ENCODE data around the gene OOSP4B.

- TF ChIP-seq, protein P1, sequence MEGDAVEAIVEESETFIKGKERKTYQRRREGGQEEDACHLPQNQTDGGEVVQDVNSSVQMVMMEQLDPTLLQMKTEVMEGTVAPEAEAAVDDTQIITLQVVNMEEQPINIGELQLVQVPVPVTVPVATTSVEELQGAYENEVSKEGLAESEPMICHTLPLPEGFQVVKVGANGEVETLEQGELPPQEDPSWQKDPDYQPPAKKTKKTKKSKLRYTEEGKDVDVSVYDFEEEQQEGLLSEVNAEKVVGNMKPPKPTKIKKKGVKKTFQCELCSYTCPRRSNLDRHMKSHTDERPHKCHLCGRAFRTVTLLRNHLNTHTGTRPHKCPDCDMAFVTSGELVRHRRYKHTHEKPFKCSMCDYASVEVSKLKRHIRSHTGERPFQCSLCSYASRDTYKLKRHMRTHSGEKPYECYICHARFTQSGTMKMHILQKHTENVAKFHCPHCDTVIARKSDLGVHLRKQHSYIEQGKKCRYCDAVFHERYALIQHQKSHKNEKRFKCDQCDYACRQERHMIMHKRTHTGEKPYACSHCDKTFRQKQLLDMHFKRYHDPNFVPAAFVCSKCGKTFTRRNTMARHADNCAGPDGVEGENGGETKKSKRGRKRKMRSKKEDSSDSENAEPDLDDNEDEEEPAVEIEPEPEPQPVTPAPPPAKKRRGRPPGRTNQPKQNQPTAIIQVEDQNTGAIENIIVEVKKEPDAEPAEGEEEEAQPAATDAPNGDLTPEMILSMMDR (IDR thresholded peaks at IDR 0.05; ENCODE audit: low read length): no peak
- no peak for TF ChIP-seq EZH2phosphoT487 (IDR thresholded peaks at IDR 0.05; ENCODE audit: low read length)
- no peak for TF ChIP-seq EZH2 (optimal IDR thresholded peaks at IDR 0.05; ENCODE audit: low read depth, low read length)
Observed at GRCh38 chr11:60069450-60069849, 52.5 kb downstream of the OOSP4B start.

Data from MM.1S (cell line).